Measurements from ENCODE around the gene SCAPER.

SCAPER gene, protein sequence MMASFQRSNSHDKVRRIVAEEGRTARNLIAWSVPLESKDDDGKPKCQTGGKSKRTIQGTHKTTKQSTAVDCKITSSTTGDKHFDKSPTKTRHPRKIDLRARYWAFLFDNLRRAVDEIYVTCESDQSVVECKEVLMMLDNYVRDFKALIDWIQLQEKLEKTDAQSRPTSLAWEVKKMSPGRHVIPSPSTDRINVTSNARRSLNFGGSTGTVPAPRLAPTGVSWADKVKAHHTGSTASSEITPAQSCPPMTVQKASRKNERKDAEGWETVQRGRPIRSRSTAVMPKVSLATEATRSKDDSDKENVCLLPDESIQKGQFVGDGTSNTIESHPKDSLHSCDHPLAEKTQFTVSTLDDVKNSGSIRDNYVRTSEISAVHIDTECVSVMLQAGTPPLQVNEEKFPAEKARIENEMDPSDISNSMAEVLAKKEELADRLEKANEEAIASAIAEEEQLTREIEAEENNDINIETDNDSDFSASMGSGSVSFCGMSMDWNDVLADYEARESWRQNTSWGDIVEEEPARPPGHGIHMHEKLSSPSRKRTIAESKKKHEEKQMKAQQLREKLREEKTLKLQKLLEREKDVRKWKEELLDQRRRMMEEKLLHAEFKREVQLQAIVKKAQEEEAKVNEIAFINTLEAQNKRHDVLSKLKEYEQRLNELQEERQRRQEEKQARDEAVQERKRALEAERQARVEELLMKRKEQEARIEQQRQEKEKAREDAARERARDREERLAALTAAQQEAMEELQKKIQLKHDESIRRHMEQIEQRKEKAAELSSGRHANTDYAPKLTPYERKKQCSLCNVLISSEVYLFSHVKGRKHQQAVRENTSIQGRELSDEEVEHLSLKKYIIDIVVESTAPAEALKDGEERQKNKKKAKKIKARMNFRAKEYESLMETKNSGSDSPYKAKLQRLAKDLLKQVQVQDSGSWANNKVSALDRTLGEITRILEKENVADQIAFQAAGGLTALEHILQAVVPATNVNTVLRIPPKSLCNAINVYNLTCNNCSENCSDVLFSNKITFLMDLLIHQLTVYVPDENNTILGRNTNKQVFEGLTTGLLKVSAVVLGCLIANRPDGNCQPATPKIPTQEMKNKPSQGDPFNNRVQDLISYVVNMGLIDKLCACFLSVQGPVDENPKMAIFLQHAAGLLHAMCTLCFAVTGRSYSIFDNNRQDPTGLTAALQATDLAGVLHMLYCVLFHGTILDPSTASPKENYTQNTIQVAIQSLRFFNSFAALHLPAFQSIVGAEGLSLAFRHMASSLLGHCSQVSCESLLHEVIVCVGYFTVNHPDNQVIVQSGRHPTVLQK (N-terminal part only)

DNA sequence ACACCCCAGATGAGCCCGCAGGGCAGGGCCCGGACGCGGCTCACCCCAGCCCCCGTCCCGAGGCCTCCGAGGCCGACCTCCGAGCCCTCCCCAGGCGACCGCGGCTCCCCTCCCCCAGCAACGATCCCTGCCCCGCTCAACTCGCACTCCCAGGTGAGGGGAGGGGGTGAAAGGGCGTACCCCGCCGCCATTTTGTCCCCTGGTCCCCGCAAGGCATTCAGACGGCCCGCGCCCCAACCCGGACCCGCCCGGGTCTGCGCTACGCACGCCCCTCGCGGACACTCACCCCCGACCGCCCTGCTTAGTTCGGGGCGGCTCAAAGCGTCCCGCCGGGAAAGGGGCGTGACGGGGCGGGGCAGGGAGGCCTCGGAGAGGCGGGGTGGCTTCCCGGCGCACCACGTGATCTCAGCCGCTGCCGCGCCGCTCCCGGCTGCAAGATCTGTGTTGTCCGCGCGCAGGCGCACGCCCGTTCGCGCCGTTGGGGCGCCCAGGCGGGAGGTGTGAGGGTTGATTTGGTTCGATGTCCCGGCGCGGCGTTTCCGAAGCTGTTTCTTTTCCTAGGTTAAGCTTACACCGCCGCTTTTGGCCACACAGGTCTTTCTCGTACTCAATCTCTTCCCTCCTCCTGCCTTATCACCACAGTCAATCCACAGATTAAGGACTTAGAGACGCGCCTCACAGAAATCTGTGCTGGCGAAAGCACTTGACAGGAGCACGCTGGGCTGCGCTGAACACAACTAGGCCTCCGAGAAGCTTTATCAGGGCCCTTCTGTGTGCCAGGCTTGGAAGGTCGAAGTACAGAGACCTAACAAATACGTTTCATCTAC, at the start of gene SCAPER:
SCAPER (minus strand) TSS at position 328 of the 827 bp plus-strand sequence. CDS start 21,523 bp downstream, outside the sequence.
- peak within 1 kb of the TSS; percentile 85 for H3K4me3 ChIP-seq (replicated peaks; ENCODE audit: low read depth, low read length)
- TF ChIP-seq, protein P1, sequence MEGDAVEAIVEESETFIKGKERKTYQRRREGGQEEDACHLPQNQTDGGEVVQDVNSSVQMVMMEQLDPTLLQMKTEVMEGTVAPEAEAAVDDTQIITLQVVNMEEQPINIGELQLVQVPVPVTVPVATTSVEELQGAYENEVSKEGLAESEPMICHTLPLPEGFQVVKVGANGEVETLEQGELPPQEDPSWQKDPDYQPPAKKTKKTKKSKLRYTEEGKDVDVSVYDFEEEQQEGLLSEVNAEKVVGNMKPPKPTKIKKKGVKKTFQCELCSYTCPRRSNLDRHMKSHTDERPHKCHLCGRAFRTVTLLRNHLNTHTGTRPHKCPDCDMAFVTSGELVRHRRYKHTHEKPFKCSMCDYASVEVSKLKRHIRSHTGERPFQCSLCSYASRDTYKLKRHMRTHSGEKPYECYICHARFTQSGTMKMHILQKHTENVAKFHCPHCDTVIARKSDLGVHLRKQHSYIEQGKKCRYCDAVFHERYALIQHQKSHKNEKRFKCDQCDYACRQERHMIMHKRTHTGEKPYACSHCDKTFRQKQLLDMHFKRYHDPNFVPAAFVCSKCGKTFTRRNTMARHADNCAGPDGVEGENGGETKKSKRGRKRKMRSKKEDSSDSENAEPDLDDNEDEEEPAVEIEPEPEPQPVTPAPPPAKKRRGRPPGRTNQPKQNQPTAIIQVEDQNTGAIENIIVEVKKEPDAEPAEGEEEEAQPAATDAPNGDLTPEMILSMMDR (IDR thresholded peaks at IDR 0.05; ENCODE audit: low read length, missing control alignments): no peak

DNA sequence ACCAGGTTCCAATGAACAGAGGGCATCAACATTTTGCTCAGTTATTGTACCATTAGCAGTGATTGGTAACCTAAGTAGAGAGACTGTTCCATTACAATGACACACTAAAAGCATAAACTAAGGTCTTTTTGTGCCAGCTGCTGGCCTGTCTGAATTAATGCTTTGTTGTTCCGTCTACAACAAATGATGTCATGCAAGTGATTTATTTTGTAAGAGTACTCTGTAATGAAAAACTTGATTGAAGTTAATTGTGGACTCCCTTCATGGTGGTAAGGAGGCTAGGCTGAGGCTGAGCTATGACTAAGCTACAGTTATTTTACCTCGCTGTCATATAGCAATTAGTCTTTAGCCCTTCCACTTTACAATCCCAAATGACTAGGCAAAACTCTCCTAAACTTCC, 49.6 kb upstream of the SCAPER start:
- TF ChIP-seq, protein P1 (IDR thresholded peaks at IDR 0.05; ENCODE audit: low read length, missing control alignments): no peak
- no peak overlapping the region for H3K4me3 ChIP-seq (replicated peaks; ENCODE audit: low read depth, low read length)
- no peak for DNase-seq (ENCODE audit: low read depth)

More for the DNA sequence above, at the start of gene SCAPER:
- DNase-seq (ENCODE audit: low read depth): peak; percentile 86

DNA sequence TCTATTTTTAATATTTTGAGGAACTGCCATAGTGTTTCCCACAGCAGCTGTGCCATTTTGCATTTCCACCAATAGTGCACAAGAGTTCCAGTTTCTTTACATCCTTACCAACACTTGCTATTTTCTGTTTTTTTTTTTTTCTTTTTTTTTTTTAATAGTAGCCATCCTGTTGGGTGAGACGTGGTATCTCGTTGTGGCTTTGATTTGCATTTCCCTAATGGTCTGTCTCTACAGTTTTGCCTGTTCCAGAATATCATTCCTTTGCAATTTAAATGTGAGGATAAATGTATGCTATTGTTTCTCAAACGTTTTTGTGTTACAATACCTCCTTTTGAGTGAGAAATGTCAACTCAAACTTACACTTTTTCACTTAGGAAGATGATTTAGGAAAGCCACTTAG, 48.8 kb upstream of the SCAPER start:
- TF ChIP-seq, protein P1 (IDR thresholded peaks at IDR 0.05; ENCODE audit: low read length, missing control alignments): no peak
- no peak for DNase-seq (ENCODE audit: low read depth)
- H3K4me3 ChIP-seq (replicated peaks; ENCODE audit: low read depth, low read length): no peak overlapping the region

DNA sequence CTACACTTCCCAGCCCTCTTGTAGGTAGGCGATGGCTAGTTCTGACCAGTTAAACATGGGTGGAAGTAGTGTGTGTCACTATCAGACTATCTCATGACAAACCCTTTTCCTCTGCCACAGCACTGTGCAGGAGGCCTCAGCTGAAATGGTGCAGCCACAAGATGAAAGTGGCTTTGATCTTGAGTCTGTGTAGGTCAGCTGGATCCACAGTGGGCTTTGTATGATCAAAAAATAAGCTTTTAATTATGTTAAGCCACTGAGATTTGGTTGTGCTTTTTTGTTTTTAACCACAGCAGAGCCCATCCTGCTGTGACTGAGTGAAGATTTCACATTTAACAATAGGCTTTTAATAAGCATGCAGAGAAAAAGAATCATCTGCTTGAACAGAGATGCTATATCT, 46.1 kb upstream of the SCAPER start:
- no peak overlapping the region for H3K4me3 ChIP-seq (replicated peaks; ENCODE audit: low read depth, low read length)
- TF ChIP-seq, protein P1 (IDR thresholded peaks at IDR 0.05; ENCODE audit: low read length, missing control alignments): no peak
- no peak for DNase-seq (ENCODE audit: low read depth)

DNA sequence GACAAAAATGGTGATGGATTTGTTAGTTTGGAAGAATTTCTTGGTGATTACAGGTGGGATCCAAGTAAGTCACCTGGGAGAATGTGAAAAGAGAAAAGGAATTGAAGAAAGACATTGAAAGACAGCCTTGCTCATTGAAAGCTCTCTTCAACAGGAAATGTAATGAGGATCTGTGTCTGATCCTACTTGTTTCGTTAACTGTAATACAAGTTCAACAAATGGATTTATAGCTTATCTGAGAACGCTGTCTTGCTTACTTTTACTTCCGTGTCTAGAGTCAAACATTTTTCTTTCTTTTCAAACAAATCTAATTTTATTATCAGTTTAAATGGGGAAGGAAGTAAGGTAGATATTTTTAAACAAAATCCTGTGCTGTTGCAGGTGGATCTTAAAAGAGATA, 42.3 kb upstream of the SCAPER start:
- DNase-seq (ENCODE audit: low read depth): no peak
- TF ChIP-seq, protein P1 (IDR thresholded peaks at IDR 0.05; ENCODE audit: low read length, missing control alignments): no peak
- no peak overlapping the region for H3K4me3 ChIP-seq (replicated peaks; ENCODE audit: low read depth, low read length)

Data from fibroblast of pulmonary artery (primary cell).